ENCODE measurements around the gene JADE1. TPM values are rescaled to one million over a fixed set of nuclear protein-coding genes. Genes with fewer than 3 reads are reported as not detected.

JADE1 gene
- total and polyA plus RNA-seq, 7 donors = 1.8 to 45.1 (median 27.7) TPM

DNA sequence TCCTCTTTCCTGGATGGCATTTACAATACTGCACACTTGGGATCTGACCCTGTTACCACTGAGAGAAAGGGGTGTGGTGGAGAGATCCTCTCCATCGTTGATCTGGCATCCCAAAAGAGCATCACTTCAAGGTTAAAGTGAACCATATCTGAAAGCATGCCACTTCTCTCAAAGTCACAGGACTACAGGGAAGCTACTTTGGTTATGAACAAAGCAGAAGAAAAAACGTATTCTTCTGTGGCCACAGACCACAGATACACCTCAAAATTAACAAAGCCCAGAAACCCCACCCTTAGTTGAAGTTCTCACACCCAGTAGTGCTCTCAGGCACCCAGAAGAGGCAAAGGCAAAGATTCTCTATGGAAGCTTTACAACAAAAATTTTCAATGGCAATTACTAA lies 108.3 kb downstream of the JADE1 start:
- Histone ChIP-seq H3K9me3 (no peaks in the 10 kb centered on the region), H3K36me3 (no peaks in the 10 kb centered on the region), H3K27me3 (no peaks in the 10 kb centered on the region), H3K27ac (no peak overlapping the region), H3K4me3 (no peak overlapping the region), H3K4me1 (no peaks in the 10 kb centered on the region)
- intact Hi-C loops (cut with DNase I) = no loop called here
- DNase-seq = no peak
- 37 to 65% methylated on average over 2 of the region's 2 CpGs for WGBS, 2 donors
- TF ChIP-seq POLR2AphosphoS5 (IDR thresholded peaks at IDR 0.05) (no peak), POLR2A (IDR thresholded peaks at IDR 0.05) (no peak), EP300 (IDR thresholded peaks at IDR 0.05) (no peak)
- TF ChIP-seq, protein P1, sequence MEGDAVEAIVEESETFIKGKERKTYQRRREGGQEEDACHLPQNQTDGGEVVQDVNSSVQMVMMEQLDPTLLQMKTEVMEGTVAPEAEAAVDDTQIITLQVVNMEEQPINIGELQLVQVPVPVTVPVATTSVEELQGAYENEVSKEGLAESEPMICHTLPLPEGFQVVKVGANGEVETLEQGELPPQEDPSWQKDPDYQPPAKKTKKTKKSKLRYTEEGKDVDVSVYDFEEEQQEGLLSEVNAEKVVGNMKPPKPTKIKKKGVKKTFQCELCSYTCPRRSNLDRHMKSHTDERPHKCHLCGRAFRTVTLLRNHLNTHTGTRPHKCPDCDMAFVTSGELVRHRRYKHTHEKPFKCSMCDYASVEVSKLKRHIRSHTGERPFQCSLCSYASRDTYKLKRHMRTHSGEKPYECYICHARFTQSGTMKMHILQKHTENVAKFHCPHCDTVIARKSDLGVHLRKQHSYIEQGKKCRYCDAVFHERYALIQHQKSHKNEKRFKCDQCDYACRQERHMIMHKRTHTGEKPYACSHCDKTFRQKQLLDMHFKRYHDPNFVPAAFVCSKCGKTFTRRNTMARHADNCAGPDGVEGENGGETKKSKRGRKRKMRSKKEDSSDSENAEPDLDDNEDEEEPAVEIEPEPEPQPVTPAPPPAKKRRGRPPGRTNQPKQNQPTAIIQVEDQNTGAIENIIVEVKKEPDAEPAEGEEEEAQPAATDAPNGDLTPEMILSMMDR (IDR thresholded peaks at IDR 0.05) = no peak

DNA sequence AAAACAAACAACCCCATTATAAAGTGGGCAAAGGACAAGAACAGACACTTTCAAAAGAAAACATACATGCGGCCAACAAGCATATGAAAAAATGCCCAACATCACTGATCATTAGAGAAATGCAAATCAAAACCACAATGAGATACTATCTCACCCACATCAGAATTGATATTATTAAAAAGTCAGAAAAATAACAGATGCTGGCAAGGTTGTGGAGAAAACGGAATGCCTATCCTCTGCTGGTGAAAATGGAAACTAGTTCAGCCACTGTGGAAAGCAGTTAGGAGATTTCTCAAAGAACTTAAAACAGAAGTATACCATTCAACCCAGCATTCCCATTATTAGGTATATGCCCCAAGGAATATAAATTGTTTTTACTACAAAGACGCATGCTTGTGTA lies 112.5 kb downstream of the JADE1 start:
- Histone ChIP-seq H3K4me1 (no peaks in the 10 kb centered on the region), H3K4me3 (no peak overlapping the region), H3K27me3 (no peaks in the 10 kb centered on the region), H3K9me3 (no peaks in the 10 kb centered on the region), H3K36me3 (no peaks in the 10 kb centered on the region), H3K27ac (no peak overlapping the region)
- DNase-seq = no peak
- WGBS, 2 donors = 94 to 95% methylated on average over 3 of the region's 3 CpGs
- intact Hi-C loops (cut with DNase I) = no loop called here
- no peak for TF ChIP-seq POLR2AphosphoS5 (IDR thresholded peaks at IDR 0.05)
- TF ChIP-seq, protein P1 (IDR thresholded peaks at IDR 0.05) = no peak
- TF ChIP-seq POLR2A (IDR thresholded peaks at IDR 0.05) = no peak
- no peak for TF ChIP-seq EP300 (IDR thresholded peaks at IDR 0.05)

All from sigmoid colon (tissue), 7 donors.